ENCODE data around the gene SCO2.

SCO2 gene

DNA sequence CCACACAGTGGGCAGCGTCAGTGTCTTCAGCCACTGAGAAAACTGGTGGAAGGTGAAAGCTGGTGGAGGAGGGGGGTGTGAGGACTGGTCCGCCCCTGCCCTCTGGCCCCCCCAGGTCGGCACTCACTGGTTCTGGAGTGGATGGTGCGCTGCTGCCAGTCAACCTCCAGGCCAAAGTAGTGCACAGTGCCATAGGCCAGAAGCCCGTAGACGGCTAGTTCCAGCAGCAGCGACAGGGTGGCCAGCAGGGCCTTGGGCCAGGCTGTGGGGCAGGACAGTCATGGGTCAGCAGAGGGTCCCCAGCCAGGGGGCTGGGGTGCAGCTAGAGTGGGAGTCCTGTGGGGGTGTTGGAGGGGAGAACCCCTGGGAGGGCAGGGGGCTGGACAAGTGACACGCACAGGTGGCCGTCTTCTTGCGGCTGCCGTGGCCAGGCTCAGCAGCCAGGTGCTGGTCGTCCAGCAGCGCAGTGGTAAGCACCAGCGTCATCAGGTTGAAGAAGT, 20.1 kb downstream of the SCO2 start:
- Histone ChIP-seq H3K4me1 (ENCODE audit: control insufficient read depth, insufficient read depth, low read length) (peaks cover 26% of the 10 kb centered on the region), H3K36me3 (ENCODE audit: control insufficient read depth, insufficient read depth, low read length) (no peaks in the 10 kb centered on the region), H3K27me3 (ENCODE audit: control insufficient read depth, insufficient read depth, low read length) (no peaks in the 10 kb centered on the region), H3K9me3 (ENCODE audit: control insufficient read depth, low read length) (no peaks in the 10 kb centered on the region), H3K4me3 (ENCODE audit: low read length) (no peak overlapping the region), H3K9ac (ENCODE audit: low read length) (no peak overlapping the region)

DNA sequence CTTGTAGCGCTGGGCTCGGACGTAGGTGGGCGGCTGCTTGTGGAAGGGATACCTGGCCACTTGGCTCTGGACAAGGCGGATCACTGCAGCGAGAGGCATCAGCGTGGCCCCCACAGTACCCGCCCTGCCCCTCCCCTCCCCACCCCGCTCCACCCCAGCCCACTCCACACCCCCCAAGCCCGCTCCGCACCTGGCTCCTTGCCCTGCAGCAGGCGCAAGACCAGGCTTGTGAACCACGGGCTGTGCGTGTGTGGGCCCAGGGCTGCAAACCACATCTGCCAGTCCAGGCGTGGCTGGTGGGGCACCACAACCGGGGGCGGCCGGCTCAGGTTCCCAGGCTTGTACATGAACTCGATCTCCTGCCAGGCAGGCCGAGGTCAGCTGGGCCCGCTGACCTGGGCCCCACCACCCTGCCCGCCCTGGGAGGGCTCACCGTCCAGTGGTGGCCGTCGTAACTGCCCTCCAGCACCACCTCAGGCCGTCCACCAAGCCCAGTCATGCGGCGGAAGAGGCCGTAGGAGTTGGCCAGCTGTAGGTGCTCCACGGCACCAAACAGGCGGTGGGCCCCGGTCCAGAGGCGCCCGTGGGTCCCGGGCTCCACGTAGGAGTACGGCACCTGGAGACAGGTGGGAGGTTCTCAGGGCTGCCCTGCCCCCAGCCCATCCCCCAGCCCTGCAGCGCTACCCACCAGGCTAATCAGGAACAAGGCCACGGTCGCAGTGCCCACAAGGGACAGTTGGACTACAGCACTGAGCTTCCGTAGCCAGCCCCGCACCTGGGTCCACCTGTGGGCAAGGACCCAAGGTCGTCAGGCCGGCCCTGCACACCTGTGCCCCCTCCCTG, 20.8 kb downstream of the SCO2 start:
- H3K27me3 ChIP-seq (ENCODE audit: control insufficient read depth, insufficient read depth, low read length) = no peaks in the 10 kb centered on the region
- H3K9ac ChIP-seq (ENCODE audit: low read length) = no peak overlapping the region
- no peaks in the 10 kb centered on the region for H3K36me3 ChIP-seq (ENCODE audit: control insufficient read depth, insufficient read depth, low read length)
- H3K4me1 ChIP-seq (ENCODE audit: control insufficient read depth, insufficient read depth, low read length) = peaks cover 26% of the 10 kb centered on the region
- H3K9me3 ChIP-seq (ENCODE audit: control insufficient read depth, low read length) = no peaks in the 10 kb centered on the region
- no peak overlapping the region for H3K4me3 ChIP-seq (ENCODE audit: low read length)

GRCh38 chr22:50503475-50504145, 21.8 kb downstream of the SCO2 start:
- no peaks in the 10 kb centered on the region for H3K36me3 ChIP-seq (ENCODE audit: control insufficient read depth, insufficient read depth, low read length)
- no peaks in the 10 kb centered on the region for H3K27me3 ChIP-seq (ENCODE audit: control insufficient read depth, insufficient read depth, low read length)
- peaks cover 17% of the 10 kb centered on the region for H3K4me1 ChIP-seq (ENCODE audit: control insufficient read depth, insufficient read depth, low read length)
- no peak overlapping the region for H3K4me3 ChIP-seq (ENCODE audit: low read length)
- no peak overlapping the region for H3K9ac ChIP-seq (ENCODE audit: low read length)
- H3K9me3 ChIP-seq (ENCODE audit: control insufficient read depth, low read length) = no peaks in the 10 kb centered on the region

DNA sequence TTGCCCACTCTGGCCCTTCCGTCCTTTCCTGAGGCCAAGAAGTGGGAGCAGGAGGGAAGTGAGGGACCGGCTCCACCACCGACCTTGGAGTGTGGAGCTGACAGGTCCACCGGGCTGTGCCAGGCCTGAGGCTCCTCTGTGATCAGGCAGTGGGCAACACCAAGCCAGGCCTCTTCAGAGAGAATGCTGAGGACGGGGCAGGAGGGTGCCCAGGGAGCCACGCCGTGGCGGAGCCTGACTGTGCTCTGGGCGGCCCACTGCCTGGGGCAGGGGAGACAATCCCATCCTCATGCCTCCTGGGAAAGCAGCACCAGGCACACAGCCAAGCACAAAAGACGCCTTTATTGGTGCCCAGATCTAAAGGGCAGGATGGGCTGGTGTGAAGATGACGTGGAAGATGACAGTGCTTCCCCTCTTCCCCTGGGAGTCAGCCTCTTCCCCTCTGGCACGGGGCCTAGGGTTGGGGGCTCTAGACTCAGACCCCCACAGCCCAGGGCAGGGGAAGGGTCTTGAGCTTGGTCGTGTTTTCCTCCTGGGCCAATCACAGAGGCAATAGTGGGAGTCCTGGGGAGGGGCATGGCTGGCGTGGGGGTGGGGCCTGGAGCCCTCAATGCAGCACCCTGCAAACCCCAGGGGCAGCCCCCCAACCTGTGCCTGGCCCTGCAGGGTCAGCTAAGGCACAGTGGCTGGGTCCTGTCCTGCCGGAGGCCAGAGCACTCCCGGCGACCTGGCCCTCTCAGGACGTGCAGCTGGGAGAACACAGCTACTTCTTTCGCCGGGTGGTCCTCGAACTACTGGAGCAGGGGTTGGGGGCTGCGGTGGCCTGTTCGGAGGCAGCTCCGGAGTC, 22.5 kb downstream of the SCO2 start:
- H3K27me3 ChIP-seq (ENCODE audit: control insufficient read depth, insufficient read depth, low read length) = no peaks in the 10 kb centered on the region

GRCh38 chr22:50502096-50502495, 23.3 kb downstream of the SCO2 start:
- Histone ChIP-seq H3K4me3 (ENCODE audit: low read length) (no peak overlapping the region), H3K9me3 (ENCODE audit: control insufficient read depth, low read length) (no peaks in the 10 kb centered on the region), H3K4me1 (ENCODE audit: control insufficient read depth, insufficient read depth, low read length) (peaks cover 18% of the 10 kb centered on the region), H3K9ac (ENCODE audit: low read length) (no peak overlapping the region), H3K27me3 (ENCODE audit: control insufficient read depth, insufficient read depth, low read length) (no peaks in the 10 kb centered on the region), H3K36me3 (ENCODE audit: control insufficient read depth, insufficient read depth, low read length) (no peaks in the 10 kb centered on the region)

More for the DNA sequence above, 22.5 kb downstream of the SCO2 start:
- Histone ChIP-seq H3K36me3 (ENCODE audit: control insufficient read depth, insufficient read depth, low read length) (no peaks in the 10 kb centered on the region), H3K4me3 (ENCODE audit: low read length) (no peak overlapping the region), H3K9ac (ENCODE audit: low read length) (no peak overlapping the region), H3K4me1 (ENCODE audit: control insufficient read depth, insufficient read depth, low read length) (peaks cover 20% of the 10 kb centered on the region), H3K9me3 (ENCODE audit: control insufficient read depth, low read length) (no peaks in the 10 kb centered on the region)

DNA sequence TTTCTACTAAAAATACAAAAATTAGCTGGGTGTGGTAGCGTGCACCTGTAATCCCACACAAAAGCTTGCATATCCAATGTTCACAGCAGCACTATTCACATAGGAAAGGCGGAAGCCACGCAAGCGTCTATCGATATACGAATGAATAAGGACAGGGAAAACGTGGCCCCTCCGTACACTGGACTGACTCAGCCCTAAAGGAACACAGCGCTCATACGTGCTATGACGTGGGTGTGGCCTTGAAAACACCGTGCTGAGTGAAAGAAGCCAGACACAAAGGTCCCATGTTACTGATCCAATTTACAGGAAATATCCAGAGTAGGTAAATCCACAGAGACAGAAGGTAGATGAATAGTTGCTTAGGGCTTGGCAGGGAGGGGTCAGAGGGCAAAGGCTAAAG, 24.9 kb downstream of the SCO2 start:
- no peaks in the 10 kb centered on the region for H3K9me3 ChIP-seq (ENCODE audit: control insufficient read depth, low read length)
- no peaks in the 10 kb centered on the region for H3K27me3 ChIP-seq (ENCODE audit: control insufficient read depth, insufficient read depth, low read length)
- no peak overlapping the region for H3K4me3 ChIP-seq (ENCODE audit: low read length)
- H3K9ac ChIP-seq (ENCODE audit: low read length) = no peak overlapping the region
- H3K4me1 ChIP-seq (ENCODE audit: control insufficient read depth, insufficient read depth, low read length) = peaks cover 6% of the 10 kb centered on the region
- H3K36me3 ChIP-seq (ENCODE audit: control insufficient read depth, insufficient read depth, low read length) = no peaks in the 10 kb centered on the region

GRCh38 chr22:50498322-50498890, 27.0 kb downstream of the SCO2 start:
- no peaks in the 10 kb centered on the region for H3K36me3 ChIP-seq (ENCODE audit: control insufficient read depth, insufficient read depth, low read length)
- H3K4me3 ChIP-seq (ENCODE audit: low read length) = no peak overlapping the region
- H3K27me3 ChIP-seq (ENCODE audit: control insufficient read depth, insufficient read depth, low read length) = no peaks in the 10 kb centered on the region
- H3K9me3 ChIP-seq (ENCODE audit: control insufficient read depth, low read length) = no peaks in the 10 kb centered on the region
- no peak overlapping the region for H3K9ac ChIP-seq (ENCODE audit: low read length)
- peaks cover 6% of the 10 kb centered on the region for H3K4me1 ChIP-seq (ENCODE audit: control insufficient read depth, insufficient read depth, low read length)

- Histone ChIP-seq H3K4me3 (ENCODE audit: low read length) (no peak overlapping the region), H3K4me1 (ENCODE audit: control insufficient read depth, insufficient read depth, low read length) (peaks cover 6% of the 10 kb centered on the region), H3K27me3 (ENCODE audit: control insufficient read depth, insufficient read depth, low read length) (no peaks in the 10 kb centered on the region), H3K9ac (ENCODE audit: low read length) (no peak overlapping the region), H3K9me3 (ENCODE audit: control insufficient read depth, low read length) (no peaks in the 10 kb centered on the region), H3K36me3 (ENCODE audit: control insufficient read depth, insufficient read depth, low read length) (no peaks in the 10 kb centered on the region)
Measured at GRCh38 chr22:50497093-50497492, 28.3 kb downstream of the SCO2 start.

DNA sequence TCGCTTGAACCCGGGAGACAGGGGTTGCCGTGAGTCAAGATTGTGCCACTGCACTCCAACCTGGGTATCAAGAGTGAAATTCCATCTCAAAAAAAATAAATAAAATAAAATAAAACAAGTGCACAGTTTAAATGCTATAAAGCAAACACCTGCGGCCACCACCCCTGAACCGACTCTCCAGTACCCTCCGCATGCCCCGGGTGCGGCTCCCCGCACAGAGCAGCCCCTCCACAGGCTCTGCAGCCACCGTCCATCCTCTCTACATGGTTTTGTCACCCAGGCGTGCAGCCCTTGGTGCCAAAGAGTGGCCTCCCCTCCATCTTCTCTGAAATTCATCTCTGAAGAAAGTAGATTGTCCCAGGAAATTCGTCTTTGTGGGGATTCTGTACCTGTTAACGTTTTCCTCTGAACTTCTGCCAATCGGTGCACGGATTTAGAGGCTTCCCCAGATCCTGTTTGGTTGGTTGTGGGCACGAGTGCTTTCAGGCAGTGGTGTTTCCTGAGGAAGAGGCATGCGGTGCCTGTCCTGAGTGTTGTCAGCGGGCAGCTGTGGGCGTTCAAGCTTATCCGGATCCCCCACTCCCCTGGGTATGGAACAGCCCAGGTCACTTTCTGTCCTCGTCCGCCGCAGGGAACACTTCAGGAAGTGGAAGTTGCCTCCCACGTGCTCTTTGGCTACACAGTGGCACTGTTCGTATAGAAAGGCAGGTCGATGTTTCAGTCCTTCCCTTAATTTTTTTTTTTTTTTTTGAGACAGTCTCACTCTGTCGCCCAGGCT, 34.7 kb downstream of the SCO2 start:
- H3K9me3 ChIP-seq (ENCODE audit: control insufficient read depth, low read length) = no peaks in the 10 kb centered on the region
- H3K4me3 ChIP-seq (ENCODE audit: low read length) = no peak overlapping the region

DNA sequence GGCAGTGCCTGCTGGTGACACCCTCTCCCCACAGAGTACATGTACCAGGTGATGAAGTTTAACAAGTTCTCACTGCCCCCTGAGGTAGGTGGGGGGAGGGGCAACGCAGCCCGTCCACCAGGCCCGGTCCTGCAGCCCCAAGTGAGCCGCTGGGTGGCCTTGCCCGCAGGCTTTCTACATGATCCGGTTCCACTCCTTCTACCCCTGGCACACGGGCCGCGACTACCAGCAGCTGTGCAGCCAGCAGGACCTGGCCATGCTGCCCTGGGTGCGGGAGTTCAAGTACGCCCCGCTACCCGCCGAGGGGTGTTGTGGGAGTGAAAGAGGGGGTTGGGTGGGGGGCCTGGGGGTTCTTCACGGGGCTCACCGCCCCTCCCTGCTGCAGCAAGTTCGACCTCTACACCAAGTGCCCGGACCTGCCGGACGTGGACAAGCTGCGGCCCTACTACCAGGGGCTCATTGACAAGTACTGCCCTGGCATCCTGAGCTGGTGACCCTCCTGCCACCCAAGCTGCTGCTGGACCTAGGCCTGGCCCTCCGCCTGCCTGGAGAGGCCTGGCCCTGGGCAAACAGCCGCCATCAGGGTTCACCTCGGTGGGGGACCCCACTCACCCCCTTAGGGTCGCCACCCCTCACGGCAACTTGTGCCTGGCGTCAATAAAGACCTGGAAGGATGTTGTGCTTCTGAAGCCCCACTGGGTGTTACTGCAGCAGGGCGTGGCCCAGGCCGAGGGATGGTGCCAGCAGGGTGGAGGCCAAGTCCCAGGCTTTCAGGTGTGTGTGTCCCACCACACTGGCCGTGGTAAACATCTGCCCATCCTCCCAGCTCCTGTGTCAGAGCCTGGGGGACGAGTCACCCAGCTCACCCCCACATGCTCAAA, 35.8 kb downstream of the SCO2 start:
- Histone ChIP-seq H3K9ac (ENCODE audit: low read length) (no peak overlapping the region), H3K36me3 (ENCODE audit: control insufficient read depth, insufficient read depth, low read length) (no peaks in the 10 kb centered on the region), H3K27me3 (ENCODE audit: control insufficient read depth, insufficient read depth, low read length) (peaks cover 13% of the 10 kb centered on the region), H3K9me3 (ENCODE audit: control insufficient read depth, low read length) (no peaks in the 10 kb centered on the region), H3K4me1 (ENCODE audit: control insufficient read depth, insufficient read depth, low read length) (peaks cover 9% of the 10 kb centered on the region), H3K4me3 (ENCODE audit: low read length) (no peak overlapping the region)

More for the DNA sequence above, 34.7 kb downstream of the SCO2 start:
- Histone ChIP-seq H3K9ac (ENCODE audit: low read length) (no peak overlapping the region), H3K4me1 (ENCODE audit: control insufficient read depth, insufficient read depth, low read length) (peaks cover 2% of the 10 kb centered on the region), H3K27me3 (ENCODE audit: control insufficient read depth, insufficient read depth, low read length) (peaks cover 13% of the 10 kb centered on the region), H3K36me3 (ENCODE audit: control insufficient read depth, insufficient read depth, low read length) (no peaks in the 10 kb centered on the region)

Measured in mucosa of stomach (tissue), 1 donor.